Cardiac septum (tissue), 1 donor: Measurements from ENCODE around the gene CCIN. TPM values are rescaled to one million over a fixed set of nuclear protein-coding genes. Genes with fewer than 3 reads are reported as not detected.
"Not testable (repeated sequence)": the region's sequence is repeated elsewhere in the genome, so short reads cannot be mapped to it uniquely, and the experiment has no call there.

Experiments
- DNase-seq: peaks from one replicate; pipeline ENCODE4 v3.0.0-alpha.2; 2020; ENCODE audit warnings: low spot score
- intact Hi-C: fragments of 100-400 bp; cut with DNase I; formaldehyde crosslinking; loops from one replicate; pipeline ENCODE4 v1.14.0; 2022
- total RNA-seq: library from RNA; stranded (reverse); fragmentation: NEBNext Ultra II Directional; extraction: Animal tissue kit (Norgen Biotek cat#: 25700); gene quantifications from one replicate; pipeline ENCODE4 v1.2.1, GENCODE V29; 2021
- donor health status: DM: no; HTN: no; CAD: no.

CCIN gene
- total RNA-seq, 1 donor from 2014 or later: 0.16 TPM

DNA sequence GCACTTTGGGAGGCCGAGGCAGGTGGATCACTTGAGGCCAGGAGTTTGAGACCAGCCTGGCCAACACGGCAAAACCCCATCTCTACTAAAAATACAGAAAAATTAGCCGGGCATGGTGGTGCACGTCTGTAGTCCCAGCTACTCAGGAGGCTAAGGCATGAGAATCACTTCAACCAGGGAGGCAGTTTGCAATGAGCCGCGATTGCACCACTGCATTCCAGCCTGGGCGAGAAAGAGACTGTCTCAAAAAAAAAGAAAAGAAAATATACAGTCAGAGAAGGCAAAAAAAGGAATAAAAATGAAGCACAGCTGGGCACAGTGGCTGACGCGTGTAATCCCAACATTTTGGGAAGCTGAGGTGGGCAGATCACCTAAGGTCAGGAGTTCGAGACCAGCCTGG, 7.3 kb downstream of the CCIN start:
- intact Hi-C loops, DNase-seq: not testable (repeated sequence)

DNA sequence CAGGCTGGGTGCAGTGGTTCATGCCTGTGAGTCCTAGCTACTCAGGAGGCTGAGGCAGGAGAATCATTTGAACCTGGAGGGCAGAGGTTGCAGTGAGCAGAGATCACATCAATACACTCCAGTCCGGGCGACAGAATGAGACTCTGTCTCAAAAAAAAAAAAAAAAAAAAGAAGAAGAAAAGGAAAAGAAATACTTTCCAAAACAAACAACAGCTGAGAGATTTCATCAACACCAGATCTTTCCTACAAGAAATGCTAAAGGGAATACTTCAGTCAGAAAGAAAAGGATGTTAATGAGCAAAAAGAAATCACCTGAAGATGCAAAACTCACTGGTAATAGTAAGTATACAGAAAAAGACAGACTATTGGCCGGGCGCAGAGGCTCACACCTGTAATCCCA, 8.4 kb downstream of the CCIN start:
- intact Hi-C loops: no loop called here
- no peak for DNase-seq

DNA sequence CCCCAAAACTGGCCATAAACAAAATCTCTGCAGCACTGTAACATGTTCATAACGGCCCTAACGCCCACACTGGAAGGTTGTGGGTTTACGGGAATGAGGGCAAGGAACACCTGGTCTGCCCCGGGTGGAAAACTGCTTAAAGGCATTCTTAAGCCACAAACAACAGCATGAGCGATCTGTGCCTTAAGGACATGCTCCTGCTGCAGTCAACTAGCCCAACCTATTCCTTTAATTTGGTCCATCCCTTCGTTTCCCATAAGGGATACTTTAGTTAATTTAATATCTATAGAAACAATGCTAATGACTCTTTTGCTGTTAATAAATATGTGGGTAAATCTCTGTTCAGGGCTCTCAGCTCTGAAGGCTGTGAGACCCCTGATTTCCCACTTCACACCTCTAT, 11.1 kb downstream of the CCIN start:
- DNase-seq, intact Hi-C loops: not testable (repeated sequence)

DNA sequence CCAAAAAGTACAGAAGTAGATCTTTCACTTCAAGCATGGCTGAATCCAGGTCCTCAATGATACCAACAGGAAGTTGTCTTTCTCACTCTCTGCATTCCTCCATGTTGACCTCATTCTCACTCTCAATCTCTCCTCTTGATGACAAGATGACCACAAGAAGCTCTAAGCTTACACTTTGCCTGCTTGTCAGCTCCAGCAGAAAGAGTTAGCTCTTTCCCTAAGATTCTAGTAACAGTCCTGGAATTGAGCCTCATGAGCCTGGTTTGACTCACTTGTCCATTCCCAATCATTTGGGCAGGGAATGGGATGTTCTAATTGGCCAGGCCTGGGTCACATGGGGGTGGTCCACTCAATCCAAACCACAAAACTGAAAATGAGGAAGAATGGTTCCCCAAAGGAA, 18.2 kb downstream of the CCIN start:
- DNase-seq: no peak
- intact Hi-C loops: no loop called here

DNA sequence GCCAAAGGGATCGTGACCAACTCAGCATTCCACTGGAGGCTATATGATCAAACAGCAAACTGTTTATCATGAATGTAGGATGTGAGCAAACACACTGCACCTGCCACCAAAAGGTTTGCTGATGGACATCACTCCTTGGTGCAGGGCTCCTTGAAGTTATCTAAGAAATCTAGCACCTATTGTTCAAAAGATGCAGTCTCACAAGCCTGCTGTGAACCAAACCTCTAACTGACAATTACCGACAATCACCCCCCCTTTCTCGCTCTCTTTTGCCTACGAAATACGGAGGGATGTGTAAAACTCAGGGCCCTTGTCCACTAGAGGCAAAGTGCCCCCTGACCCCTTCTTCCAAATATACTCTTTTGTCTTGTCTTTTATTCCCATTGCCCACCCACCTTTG, 19.0 kb downstream of the CCIN start:
- DNase-seq: no peak

DNA sequence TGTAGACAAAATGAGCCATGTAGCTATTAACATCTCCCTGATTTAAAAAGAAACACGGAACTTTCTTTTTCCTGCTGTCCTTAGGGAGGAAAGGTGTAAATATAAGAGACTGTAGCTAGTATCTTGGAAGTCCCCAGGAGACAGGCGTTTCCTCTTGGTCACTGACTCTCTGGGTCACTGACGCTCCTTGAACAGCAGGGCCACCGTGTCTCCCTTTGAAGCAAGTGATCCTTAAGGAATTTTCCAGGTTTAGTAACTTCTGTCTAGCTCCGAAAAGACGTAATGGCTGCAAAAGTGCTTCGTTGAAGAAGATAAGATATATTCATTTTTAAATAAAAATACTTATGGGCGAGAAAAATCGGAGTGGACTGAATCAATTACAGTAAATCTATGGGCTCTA, 20.8 kb downstream of the CCIN start:
- intact Hi-C loops: loop anchor here (2.0 kb wide), 1 partner anchor 135 kb away; no protein-coding TSS in a partner anchor
- DNase-seq: no peak

More for the DNA sequence above, 19.0 kb downstream of the CCIN start:
- intact Hi-C loops: no loop called here

DNA sequence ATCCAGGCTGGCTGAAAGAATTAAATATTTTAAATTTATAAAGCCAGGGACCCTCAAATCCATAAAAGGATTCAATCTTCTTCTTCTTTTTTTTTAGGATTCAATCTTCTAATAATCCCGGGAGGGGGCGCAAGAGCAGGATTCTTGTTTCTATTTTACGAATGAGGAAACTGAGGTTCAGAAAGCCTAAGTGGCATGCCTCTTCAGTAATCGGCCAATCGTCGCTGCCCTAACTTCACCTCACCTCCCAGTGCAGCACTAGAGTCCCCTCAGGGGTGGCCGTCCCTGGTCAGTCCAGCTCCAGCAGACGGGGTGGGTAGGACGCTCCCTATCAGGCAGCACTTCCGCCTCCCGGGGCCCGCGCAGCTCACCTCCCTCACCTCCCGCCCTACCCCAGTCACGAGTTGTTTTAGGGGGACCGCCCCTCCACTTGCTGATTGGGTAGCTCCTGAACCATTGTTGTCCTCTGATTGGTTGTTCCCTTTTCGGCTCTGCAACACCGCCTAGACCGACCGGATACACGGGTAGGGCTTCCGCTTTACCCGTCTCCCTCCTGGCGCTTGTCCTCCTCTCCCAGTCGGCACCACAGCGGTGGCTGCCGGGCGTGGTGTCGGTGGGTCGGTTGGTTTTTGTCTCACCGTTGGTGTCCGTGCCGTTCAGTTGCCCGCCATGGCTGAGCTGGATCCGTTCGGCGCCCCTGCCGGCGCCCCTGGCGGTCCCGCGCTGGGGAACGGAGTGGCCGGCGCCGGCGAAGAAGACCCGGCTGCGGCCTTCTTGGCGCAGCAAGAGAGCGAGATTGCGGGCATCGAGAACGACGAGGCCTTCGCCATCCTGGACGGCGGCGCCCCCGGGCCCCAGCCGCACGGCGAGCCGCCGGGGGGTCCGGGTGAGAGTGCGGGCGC, 21.5 kb downstream of the CCIN start, which contains the start of gene CLTA:
TSS of gene CLTA (plus strand) at position 534 of the 902 bp plus-strand sequence. CDS start at position 670, 136 bp downstream.
- intact Hi-C loops: loop anchor here (2.0 kb wide), 1 partner anchor 134 kb away; no protein-coding TSS in a partner anchor
- DNase-seq: peak; percentile 98

DNA sequence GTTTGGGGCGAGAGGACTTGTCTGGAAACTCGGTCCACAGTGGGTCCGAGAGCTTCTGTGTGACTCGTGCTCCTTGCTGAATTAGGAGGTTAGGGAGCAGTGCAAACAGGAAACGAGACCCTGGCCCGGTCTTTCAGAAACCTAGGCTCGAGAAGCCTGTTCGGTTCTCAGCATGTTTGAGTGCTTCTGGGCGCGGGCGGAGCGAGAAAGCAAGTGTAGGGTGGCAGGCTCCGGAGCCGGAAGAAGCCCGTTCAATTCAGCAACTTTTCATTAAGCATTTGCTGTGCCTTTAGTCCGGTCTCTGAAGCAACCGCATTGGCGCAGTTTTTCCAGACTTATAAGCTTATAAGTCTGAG, 22.1 kb downstream of the CCIN start:
- intact Hi-C loops: loop anchor here (2.0 kb wide), 1 partner anchor 134 kb away; no protein-coding TSS in a partner anchor
- no peak for DNase-seq

DNA sequence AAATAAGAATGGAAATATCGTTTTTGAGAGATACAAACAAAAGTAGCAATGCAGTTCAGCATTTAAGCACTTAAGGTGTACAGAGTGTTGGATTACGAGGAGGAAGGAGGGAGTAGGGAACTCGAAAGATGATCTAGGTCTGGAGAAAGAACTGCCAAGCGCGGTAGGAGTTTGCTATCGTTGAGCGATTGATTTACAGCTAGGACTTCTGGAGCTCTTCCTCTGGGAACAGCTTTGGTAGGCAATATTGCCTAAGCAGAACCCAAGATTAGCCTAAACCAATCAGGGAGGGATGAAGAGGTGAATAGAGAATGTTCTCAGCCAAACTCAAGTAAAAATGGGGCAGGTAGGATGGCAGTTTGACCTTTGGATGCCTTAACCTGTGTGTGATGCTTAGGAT, 22.5 kb downstream of the CCIN start:
- DNase-seq: no peak
- intact Hi-C loops: loop anchor here (2.0 kb wide), 1 partner anchor 133 kb away; no protein-coding TSS in a partner anchor

DNA sequence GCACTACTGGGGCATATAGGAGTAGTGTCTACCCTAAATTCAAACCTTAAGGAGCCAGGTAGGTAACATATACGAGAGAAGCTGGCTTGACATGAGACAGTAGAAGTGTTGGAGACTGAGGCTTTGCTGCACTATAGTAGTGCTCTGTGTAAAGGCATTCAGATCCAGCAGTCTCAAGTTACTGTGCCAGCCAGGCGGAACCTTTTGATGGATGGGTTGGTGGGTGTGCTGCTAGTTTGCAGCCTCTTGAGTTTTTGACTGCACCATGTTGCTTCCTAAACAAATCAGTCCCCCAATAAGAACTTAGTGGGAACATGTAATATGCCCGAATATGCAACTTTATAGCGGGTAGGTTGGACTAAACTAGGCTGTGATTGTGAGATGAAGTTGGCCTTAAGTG, 23.0 kb downstream of the CCIN start:
- DNase-seq: no peak
- intact Hi-C loops: no loop called here

DNA sequence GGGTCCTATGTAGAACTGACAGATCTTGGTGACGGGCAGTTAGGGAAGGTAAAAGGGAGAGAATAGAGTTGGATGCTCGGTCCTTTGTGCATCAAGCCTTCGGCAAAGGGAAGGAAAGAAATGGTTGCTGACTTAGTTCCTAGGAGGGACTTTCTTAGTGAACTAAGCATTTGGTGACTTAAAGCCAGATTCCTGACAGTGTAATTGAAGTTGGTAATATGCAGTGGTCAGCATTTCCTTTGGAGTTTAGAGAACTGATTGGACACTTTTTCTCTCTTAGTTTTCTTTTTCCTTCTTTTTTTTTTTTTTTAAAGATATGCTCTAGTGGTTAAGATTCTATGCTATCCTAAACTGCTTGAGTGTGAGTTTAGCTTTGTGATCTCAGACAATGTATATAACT, 23.8 kb downstream of the CCIN start:
- intact Hi-C loops: no loop called here
- DNase-seq: no peak

DNA sequence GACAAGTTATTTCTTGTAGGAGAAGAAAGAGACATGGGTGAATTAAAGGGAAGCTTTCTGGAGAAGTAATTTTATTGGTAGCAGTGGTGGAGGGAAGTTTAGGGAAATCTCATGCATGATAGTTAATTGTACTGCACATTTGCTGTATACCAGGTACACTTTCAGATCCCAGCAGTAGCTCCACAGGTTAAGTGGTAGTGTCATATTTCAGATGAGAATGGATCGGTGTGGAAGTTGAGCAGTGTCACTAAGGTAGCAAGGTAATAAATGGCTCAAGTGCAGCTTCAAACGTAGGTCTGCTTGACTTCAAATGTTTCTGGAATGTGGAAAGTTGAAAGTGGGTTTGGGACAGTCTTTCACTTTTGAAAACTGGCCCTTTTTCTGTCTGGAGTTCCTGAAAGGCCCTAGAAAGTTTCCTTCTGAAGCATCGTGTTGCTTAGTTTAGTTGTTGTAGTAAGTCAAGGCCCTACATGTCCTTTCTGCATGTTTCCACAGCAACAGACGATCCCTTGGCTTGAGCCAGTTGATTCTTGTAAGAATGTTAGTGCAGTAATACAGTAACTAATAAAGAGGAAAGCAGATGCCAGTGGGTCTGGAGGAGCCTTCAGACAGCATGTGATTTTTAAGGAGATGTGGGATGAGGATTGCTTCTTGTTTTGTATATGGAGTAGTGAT, 25.3 kb downstream of the CCIN start:
- intact Hi-C loops: no loop called here

DNA sequence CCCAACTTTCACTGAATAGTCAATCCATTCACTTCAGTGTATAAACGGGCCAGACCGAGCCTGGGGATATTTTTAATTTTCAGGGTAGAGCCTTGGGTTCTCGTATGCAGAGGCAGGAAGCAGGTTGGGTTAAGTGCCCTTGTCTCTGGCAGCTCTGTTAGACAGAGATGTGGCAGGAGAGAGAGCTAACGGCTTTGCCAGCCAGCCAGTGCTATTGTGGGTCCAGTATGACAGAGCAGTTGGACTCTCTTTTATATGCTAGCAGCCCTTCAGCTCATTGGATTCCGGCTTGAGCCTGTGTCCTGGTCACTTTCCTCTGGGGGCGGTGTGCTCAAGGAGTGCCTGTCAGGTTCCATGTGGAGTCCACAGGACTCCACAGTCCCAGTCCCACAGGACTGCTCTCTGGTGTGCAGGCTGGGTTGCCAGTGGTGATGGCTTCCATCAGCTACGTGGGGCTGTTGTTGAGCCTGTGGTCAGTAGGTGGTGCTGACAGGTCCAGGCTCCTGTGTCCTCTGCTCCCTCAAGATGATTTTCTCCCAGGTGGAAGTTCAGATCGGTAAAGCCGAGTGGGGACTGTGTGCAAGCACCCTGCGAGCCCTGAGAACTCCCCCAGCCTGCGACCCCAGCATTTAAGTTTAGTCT, 35.8 kb downstream of the CCIN start:
- intact Hi-C loops: no loop called here
- DNase-seq: no peak

More for the DNA sequence above, 25.3 kb downstream of the CCIN start:
- DNase-seq: no peak

DNA sequence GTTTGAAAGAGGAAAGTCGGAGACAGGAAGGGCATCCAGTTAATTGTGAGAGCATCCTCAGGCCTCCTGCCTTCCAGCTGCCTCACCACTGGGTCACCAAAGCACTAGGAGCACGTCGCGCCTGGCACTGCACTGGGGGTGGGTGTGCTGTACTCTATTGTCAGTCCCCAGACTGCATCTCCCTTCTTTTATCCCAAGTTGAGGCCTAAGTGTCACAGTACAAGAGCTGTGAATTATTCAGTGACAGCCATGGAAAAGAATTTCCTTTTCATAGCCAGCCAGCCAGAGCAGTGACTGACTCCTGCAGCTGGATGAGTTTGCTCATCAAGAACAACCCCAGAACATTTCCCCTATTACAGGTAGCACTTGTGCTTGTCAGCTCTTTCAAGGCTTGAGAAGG, 37.8 kb downstream of the CCIN start:
- DNase-seq: no peak
- intact Hi-C loops: no loop called here

DNA sequence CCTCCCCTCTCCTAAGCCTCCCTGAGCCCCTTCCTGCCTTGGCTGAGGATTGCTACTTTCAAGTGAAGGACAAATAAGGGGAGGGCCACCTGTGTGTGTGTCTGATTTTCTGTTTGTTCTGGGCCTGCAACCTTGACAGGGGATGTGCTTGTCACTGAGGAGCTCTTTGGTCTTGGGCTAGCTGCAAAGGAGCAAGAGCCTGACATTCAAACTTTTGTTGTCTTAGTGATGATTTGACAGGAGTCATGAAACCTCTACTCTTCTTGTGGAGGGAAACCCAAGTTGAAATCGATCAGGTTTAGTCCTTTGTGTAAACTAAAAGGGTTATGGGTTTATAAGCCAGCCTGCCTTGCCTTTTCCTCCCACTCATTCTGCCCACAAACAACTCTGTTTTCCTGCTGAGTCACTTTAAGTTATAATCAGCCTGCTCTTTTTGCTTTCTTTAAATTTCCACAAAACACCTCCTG, 38.4 kb downstream of the CCIN start:
- intact Hi-C loops: no loop called here
- no peak for DNase-seq

DNA sequence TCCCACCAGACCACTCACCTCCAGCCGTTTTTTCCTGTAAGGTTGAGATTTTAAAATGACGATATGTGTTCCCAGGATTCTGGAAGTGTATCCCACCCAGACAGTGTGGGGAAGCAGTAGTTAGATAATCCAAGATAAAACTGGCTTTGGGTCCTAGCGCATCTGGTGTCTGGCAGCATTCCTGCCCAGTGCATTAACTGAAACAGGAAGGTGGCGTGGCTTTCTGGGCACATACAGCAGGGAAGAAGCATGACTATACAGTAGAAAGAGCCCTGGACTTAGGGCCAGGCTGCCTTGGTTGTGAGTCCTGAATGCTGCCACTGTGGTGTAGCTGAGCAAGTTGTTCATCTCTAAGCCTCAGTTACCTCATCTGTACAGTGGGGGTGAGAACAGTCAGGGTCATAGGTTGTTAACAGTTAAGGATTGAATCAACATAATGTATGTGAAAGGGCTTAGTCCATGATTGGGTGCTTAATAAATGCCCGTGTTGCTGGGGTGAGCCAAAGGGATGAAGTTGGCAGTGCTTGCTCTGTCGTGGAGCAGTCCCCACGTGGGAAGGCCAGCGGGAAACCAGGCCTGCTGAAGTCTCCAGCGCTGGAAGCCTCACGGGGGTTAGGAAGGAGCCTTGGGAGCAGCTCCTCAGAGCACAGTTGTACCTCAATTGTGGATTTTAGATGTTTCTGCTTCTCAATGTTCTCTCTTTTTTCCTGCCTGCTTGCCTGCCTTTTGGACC, 39.5 kb downstream of the CCIN start:
- no peak for DNase-seq
- intact Hi-C loops: no loop called here

DNA sequence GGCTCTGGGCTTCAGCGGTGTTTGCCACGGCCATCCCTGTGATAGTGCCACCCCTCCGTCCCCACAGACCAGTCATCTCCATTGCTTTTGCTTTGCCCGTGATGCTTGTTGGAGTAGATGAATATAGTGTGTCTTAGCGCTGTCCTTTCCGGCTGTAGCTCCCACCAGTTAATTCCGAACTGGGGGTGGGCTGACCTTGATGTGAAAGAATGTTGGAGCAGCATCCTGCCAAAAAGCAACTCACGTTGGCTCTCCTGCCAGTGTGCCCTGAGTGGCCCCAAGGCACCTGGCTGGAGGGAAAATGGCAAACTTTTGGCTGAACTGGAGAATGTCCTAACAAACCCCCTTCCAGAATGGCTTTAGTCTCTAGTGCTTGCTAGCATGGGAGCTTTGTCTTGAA, 41.5 kb downstream of the CCIN start:
- intact Hi-C loops: no loop called here
- DNase-seq: no peak

DNA sequence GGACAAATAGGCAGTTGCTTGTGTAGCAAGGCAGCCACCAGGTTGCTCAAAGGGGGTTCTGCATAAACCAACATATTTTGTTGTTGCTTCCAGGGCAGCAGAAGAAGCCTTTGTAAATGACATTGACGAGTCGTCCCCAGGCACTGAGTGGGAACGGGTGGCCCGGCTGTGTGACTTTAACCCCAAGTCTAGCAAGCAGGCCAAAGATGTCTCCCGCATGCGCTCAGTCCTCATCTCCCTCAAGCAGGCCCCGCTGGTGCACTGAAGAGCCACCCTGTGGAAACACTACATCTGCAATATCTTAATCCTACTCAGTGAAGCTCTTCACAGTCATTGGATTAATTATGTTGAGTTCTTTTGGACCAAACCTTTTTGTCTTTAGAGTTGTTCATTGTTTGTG, 42.3 kb downstream of the CCIN start:
- intact Hi-C loops: no loop called here
- DNase-seq: no peak

DNA sequence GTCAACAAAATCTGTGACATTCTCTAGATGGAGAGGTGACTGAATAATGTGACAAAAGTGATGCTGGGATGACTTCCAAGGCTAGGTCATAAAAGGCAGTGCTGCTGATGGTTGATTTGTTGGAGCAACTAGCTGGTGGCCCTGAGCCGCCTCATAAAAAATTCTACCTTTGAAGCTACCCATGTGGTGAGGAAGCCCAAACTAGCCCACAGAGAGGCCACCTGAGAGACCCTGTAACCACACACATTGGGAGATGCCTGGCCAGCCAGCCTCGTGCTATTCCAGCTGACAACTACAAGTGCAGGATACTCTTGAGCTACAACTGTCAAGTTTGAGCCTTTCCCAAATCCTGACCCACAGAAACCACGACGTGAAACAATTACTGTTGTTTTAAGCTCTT, 44.2 kb downstream of the CCIN start:
- intact Hi-C loops: no loop called here

More for the DNA sequence above, 44.2 kb downstream of the CCIN start:
- DNase-seq: no peak
